GM18907 (cell line): ENCODE data around the gene GNG3.
"Not testable (repeated sequence)": the region's sequence is repeated elsewhere in the genome, so short reads cannot be mapped to it uniquely, and the experiment has no call there.

ENCODE experiments used
- ATAC-seq: cut with Tn5 transposase; IDR thresholded peaks from one replicate; pipeline ENCODE4 v1.9.1; 2021; ENCODE audit warnings: mild to moderate bottlenecking, moderate library complexity; ENCODE audit not compliant: unreplicated experiment

The GNG3 gene

DNA sequence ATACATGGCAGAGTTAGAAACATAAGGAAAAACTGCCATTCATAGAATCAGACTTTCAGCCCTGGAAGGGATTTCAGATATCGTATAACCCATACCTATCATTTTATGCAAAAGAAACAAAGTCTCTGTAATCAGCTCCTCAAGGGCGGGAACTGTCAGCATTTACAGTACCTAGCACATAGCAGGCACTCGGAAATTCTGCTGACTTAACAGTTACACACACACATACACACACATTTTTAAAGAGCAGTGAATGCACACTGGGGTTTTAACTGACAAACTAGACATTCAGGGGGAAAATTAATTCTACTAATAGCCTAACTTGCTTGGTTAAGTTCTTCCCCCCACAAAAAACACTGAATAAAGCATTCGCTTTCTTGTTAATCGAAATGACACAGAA, 8.7 kb downstream of the GNG3 start:
- no peak for ATAC-seq

DNA sequence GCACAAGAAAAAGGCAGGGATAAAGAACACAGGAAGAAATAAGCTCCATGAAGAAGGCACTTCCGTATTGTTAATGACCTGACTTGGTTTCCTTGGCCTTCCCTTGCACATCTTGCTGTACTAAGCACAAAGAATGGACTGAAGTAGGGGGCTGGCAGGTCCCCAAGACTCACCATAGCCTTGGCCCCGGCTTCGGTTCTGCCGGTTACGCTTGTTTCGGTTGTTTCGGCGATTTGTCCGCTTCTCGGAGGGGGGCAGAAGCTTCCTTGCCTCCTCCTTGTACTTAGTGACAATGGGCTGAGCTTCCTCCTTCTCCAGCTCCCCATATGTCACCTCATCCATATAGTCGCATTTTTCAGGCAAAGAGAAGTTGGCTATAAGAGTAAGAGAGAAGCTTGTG, 9.3 kb downstream of the GNG3 start:
- no peak for ATAC-seq

- no peak for ATAC-seq
Observed at GRCh38 chr11:62719302-62719978, 12.0 kb downstream of the GNG3 start.

GRCh38 chr11:62721994-62722393, 14.5 kb downstream of the GNG3 start:
- no peak for ATAC-seq

- no peak for ATAC-seq
Observed at GRCh38 chr11:62724171-62724570, 16.7 kb downstream of the GNG3 start.

DNA sequence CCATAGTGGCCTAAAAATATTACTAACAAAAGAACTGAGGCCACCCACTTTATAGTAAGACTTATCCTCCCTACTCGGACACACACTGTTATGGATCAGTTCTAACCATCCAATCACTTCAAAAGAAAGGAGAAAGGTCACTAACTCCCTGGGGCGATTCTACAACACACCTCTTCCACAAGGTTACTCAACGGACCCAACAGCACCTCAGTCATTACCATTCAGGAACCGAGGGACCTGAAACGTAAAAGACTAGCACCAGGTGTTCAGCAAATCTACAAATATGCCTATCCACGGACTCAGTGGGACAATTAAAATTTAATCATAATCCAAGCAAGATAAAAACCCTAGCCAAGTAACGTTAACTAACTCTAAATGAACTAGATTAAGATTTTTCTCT, 18.2 kb downstream of the GNG3 start:
- ATAC-seq, result no peak

- ATAC-seq, result peak; percentile 8
Observed at GRCh38 chr11:62726156-62726914, 18.9 kb downstream of the GNG3 start.

DNA sequence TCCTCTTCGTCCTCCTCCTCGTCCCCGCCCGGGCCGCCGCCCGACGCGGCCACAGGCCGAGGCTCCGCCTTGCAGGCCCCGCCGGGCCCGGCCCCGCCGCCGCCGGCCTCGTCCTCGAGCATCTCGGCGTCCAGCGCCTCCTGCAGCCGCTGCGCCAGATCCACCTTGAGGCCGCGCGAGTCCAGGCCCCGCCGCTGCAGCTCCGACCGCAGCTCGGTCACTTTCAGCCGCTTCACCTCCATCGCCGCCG, 19.4 kb downstream of the GNG3 start:
- no peak for ATAC-seq

- peak; percentile 70 for ATAC-seq
Observed at GRCh38 chr11:62727165-62727871, 19.8 kb downstream of the GNG3 start, which contains the start of gene HNRNPUL2. TSS of gene HNRNPUL2 (minus strand) at chr11:62727457. CDS start at chr11:62727156, 301 bp downstream.

DNA sequence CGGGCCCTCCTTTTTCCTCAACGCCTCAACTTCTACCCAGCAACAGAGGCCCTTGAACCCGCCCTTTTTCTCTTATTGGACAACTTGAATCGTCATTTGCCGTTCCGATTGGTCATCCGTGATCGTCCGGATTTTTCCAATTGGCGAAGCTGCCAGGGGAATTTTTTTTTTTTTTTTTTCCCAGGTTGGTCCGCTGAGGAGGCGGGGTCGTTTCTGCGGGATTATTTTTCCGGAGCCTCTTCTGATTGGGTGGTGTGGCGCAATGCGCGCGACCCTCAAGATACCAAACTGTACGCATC, 20.3 kb downstream of the GNG3 start:
- peak; percentile 68 for ATAC-seq

GRCh38 chr11:62728171-62728988, 20.9 kb downstream of the GNG3 start, which contains the start of gene TTC9C:
TSS of gene TTC9C (plus strand) at chr11:62728486. CDS start at chr11:62728849, 363 bp downstream.
- ATAC-seq, result peak; percentile 25

DNA sequence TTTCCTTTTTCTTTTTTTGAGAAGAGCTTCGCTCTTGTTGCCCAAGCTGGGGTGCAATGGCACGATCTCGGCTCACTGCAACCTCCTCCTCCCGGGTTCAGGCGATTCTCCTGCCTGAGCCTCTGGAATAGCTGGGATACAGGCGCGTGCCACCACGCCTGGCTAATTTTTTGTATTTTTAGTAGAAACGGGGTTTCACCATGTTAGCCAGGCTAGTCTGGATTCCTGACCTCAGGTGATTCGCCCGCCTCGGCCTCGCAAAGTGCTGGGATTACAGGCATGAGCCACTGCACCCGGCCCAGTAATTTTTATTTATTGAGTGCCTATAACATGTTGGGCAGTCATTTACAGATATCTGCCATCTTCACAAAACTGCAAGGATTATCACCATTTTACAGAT, 22.6 kb downstream of the GNG3 start:
- ATAC-seq, result not testable (repeated sequence)

DNA sequence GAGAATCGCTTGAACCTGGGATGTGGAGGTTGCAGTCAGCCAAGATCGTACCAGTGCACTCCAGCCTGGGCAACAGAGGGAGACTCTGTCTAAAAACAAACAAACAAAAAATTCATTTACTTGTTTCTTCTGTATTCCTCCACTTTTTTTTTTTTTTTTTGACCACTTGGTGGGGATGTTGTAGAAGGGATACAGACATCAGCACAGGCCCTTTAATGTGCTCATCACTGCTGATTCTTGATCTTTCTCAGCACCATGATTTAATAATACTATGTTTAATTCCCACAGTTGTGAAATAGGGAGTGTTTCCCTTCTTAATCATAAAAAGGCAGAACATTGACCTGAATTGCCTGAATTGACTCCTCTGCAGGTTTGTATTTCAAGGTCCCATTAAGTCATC, 25.4 kb downstream of the GNG3 start:
- ATAC-seq, result no peak

DNA sequence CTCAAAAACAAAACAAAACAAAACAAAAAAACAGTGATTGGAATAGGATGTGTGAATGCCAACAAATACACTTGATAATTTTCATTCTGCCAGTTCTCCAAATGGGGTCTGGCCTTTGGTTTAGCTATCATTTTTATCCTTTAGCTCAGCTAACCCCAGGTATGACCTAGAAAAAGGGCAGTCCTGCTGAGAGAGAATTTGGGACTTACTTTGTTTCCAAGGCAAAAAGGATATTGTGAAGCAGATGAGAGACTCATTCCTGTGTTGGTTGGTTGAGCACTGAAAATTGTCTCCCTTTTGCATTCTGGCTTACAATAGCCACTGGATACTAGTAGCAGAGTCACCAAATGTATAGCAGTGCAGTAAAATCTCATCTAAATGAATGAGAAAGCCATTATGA, 29.7 kb downstream of the GNG3 start:
- ATAC-seq, result no peak

GRCh38 chr11:62747475-62748160, 40.1 kb downstream of the GNG3 start:
- no peak for ATAC-seq

GRCh38 chr11:62749931-62750330, 42.5 kb downstream of the GNG3 start:
- ATAC-seq, result not testable (repeated sequence)

DNA sequence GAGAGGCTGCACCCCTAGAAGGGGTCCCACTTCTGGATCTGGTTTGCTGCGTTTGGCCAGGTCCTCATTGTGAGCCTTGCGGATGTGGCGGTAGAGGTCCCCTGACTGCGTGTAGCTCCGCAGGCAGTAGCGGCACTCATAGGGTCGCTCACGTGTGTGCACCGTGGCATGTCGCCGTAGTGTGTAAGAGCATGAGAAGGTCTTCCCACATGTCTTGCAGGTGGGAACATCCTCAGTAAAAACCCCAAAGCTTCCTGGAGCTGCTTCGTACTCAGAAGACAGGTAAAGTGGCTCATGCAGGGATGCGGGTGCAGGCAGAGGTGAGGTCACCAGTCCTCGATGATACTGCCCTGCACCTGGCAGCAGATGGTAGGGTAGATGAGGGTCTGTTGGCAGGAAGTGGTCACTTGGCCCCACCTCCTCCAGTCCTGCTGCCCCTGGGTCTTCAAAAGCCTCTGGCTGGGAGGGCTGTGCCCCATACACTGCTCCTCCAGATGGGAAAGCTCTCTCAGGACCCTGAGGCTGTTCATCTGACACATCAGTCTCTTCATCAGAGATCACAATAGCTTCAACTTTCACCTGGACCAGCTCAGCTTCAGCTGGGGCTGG, 44.8 kb downstream of the GNG3 start:
- no peak for ATAC-seq

GRCh38 chr11:62752994-62753735, 45.7 kb downstream of the GNG3 start:
- ATAC-seq, result no peak

DNA sequence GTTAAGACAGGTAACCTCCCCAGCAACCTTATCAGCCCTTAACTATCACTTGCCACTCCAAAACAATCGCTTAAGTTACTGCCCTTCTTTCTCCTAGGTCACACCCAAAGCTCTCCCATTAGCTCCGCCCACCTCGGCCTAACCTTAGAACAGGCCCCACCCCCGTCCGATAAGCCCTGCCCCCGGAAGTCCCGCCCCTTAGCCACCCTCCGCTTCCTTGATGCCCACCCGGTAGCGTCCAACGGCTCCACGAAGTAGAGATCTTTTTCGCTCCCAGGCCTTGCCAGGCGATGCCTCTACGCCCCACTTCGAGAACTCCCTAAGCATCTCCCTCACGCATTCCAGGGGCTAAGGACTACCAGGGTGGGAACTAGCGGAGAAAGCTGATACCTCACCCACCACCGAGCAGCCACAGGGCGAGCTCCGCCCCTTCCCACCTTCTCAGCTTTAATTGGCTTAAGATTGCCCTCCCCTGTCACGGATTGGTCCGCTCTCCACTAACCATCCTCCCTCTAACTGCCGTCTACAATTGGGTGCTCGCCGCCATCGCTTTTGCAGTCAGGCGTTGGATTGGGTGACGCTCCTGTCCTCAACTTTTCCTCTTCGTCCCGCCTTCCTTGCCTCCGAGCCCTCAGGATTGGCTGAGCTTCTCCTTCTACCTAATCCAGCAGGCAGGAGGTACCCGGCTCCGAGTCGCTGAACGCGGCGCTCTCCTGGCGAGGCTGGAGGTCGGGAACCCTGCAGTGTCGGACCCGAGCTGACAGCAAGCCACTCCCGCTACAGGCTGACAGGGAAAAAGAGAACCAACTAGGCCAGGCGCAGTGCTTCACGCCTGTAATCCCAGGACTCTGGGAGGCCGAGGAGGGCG, 46.5 kb downstream of the GNG3 start, which contains the start of gene ZBTB3:
TSS of gene ZBTB3 (minus strand) at position 425 of the 868 bp plus-strand sequence. CDS start 496 bp downstream, outside the sequence.
- peak; percentile 95 for ATAC-seq
